ENCODE data around the gene IKZF2.

DNA sequence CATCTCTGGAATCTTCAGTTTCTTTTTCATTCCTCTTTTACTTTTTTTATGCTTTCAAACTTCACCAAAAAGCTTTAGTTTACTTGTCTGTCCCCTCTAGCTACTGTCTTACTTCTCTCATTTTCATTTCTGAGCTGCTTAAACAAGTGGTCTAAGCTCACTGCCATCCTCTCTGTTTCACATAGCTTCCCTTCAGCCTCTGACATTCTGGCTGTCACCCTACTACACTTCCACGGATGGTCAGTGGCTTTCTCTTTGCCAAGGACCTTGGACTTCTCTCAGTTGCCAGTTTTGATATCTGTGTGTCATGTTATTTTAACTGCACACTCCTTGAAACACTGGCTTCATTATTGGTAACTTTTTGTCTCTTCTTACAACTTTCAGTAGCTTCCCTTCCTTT, 176.1 kb downstream of the IKZF2 start:
- TF ChIP-seq POLR2A (IDR thresholded peaks at IDR 0.05; ENCODE audit: low read depth, low read length) = no peak
- TF ChIP-seq TAF1 (IDR thresholded peaks at IDR 0.05; ENCODE audit: borderline replicate concordance, low read depth, low read length) = no peak
